Heart right ventricle (tissue), 16 donors: ENCODE data around the gene SUMF1. TPM values are rescaled to one million over a fixed set of nuclear protein-coding genes. Genes with fewer than 3 reads are reported as not detected.
A peak's percentile ranks its signal among the peaks of the same experiment; 100 is the strongest.

Experiments
- ATAC-seq, 8 donors: fragments of 200-7000 bp; cut with Tn5 transposase; one replicate each; pipeline ENCODE4 v1.9.1; 2020; ENCODE audit warnings: mild to moderate bottlenecking in 8 of 8, moderate library complexity in 8 of 8, moderate number of reproducible peaks in 1 of 8
- DNase-seq, 2 donors: peaks; one replicate each; pipeline ENCODE4 v3.0.0-alpha.2; 2020
- H3K27ac ChIP-seq, 10 donors: fragments of 200-600 bp; sonication (generic) in 2 of 10; one replicate each; pipeline versions ENCODE4 v1.5.0 to v1.8.0; 2020 to 2022; ENCODE audit warnings: mild to moderate bottlenecking in 3 of 10
- H3K27me3 ChIP-seq, 7 donors: fragments of 200-600 bp; one replicate each; pipeline ENCODE4 v1.8.0; 2021 to 2022; ENCODE audit warnings: mild to moderate bottlenecking in 2 of 7
- H3K36me3 ChIP-seq, 9 donors: fragments of 200-600 bp; sonication (generic) in 1 of 9; one replicate each; pipeline versions ENCODE4 v1.5.0 to v1.8.0; 2020 to 2022; ENCODE audit warnings: mild to moderate bottlenecking in 2 of 9
- H3K4me1 ChIP-seq, 9 donors: fragments of 200-600 bp; sonication (generic) in 1 of 9; one replicate each; pipeline versions ENCODE4 v1.5.0 to v1.8.0; 2020 to 2022; ENCODE audit warnings: mild to moderate bottlenecking in 4 of 9
- H3K4me3 ChIP-seq, 10 donors: fragments of 200-600 bp; sonication (generic) in 2 of 10; one replicate each; pipeline versions ENCODE4 v1.5.0 to v1.8.0; 2020 to 2022; ENCODE audit warnings: mild to moderate bottlenecking in 7 of 10, moderate library complexity in 2 of 10
- H3K9me3 ChIP-seq, 11 donors: fragments of 200-600 bp in 10 of 11; sonication (generic) in 2 of 11; one replicate each; pipeline versions ENCODE4 v1.5.0 to v1.8.0; 2013 to 2022; ENCODE audit warnings: mild to moderate bottlenecking in 2 of 11, control low read depth in 1 of 11, moderate library complexity in 1 of 11
- CTCF ChIP-seq, 9 donors: fragments of 200-600 bp; sonication (generic) in 2 of 9; IDR thresholded peaks; one replicate each; pipeline versions ENCODE4 v1.5.0 to v1.8.0; 2021 to 2022; ENCODE audit warnings: antibody characterized with exemption in 9 of 9, mild to moderate bottlenecking in 5 of 9, moderate library complexity in 1 of 9
- WGBS, 2 donors: extraction: QIAGEN DNeasy Blood & Tissue Kit; methylation state at CpG; one replicate each; pipeline ENCODE4 v1.1.7; 2013; ENCODE audit warnings: inconsistent platforms in 1 of 2; 5-methylcytosine and 5-hydroxymethylcytosine counted together
- intact Hi-C, 10 donors: fragments of 100-400 bp; cut with DNase I; formaldehyde crosslinking; loops; one replicate each; pipeline versions ENCODE4 v1.11.1 to v1.14.2; 2022
- polyA plus RNA-seq, 2 donors: library from polyadenylated mRNA; stranded (reverse); fragments of 200-250 nt; gene quantifications; one replicate each; pipeline ENCODE4 v1.2.3, GENCODE V29; 2013
- total RNA-seq, 10 donors: library from RNA; stranded (reverse); fragmentation: NEBNext Ultra II Directional in 3 of 10; extraction: Animal tissue kit (Norgen Biotek cat#: 25700) in 3 of 10; gene quantifications; one replicate each; pipeline versions ENCODE4 v1.2.1 to v1.2.4, GENCODE V29; 2021 to 2023
- donor health status: Arrhythmogenic right ventricular cardiomyopathy.
- donor health status: ischemic (EF 13 %, LVEDD 7.1; RV severe dilation, severe dysfunction).
- donor health status: healthy with polysubstance abuse.
- donor health status: DM: no; HTN: yes; CAD: no.
- donor health status: DM: no; HTN: no; CAD: no.
- donor health status: ischemic (EF 25% LVEDD 6.9; RV normal size, moderate dysfunction).
- donor health status: ischemic (EF 25% LVEDD 5.7; RV mildly dilated, moderate dysfunction).
- donor health status: healthy.
- donor health status: DM: yes; HTN: yes; CAD: no.
- donor health status: Ischemic cardiomyopathy.
- donor health status: ischemic (EF 35%, LVEDD 5.7; RV mildly dilated, moderate dysfunction).
- donor health status: nonischemic (EF 11% LVEDD 7.7; RV severe dilation, severe dysfunction).
- donor health status: DM: yes; HTN: yes; CAD: no.
- donor health status: PGD.
- donor health status: ischemic (EF 29% LVEDD 5.4; RV normal size, mild dysfunction).
- donor health status: nonischemic (EF 23%, LVEDD 6.1; RV moderate dilation, normal function).

Gene SUMF1
- total and polyA plus RNA-seq, 12 donors, result 3.7 to 15.1 (median 8.9) TPM

GRCh38 chr3:4491855-4492207 lies 24.8 kb upstream of the SUMF1 start:
- DNase-seq, result no peak
- H3K27ac ChIP-seq, result peak overlapping the region in 4 of 10 donors; percentile 62 to 89 (median 88)
- no peak for ATAC-seq
- peak overlapping the region; percentile 53 to 93 (median 78) for H3K4me3 ChIP-seq
- H3K4me1 ChIP-seq, result peaks cover 0 to 41% (median 36%) of the 10 kb centered on the region in 9 donors
- no peaks in the 10 kb centered on the region for H3K36me3 ChIP-seq
- no peaks in the 10 kb centered on the region for H3K9me3 ChIP-seq
- TF ChIP-seq CTCF (IDR thresholded peaks at IDR 0.05), result no peak
- H3K27me3 ChIP-seq, result no peaks in the 10 kb centered on the region
- intact Hi-C loops, result loop anchor here in 9 of 10 donors (2.0 to 10.0 kb wide), 10 partner anchors 25 to 143 kb away; partner anchors contain the start of gene SUMF1 (in 1 of the 9)
- 30 to 38% methylated on average over 5 of the region's 5 CpGs for WGBS, 2 donors

- ATAC-seq (peak in 3 of 8 donors; percentile 6 to 41 (median 40)), DNase-seq (no peak)
- peaks cover 0 to 56% (median 7%) of the 10 kb centered on the region in 9 donors for H3K4me1 ChIP-seq
- H3K36me3 ChIP-seq, result no peaks in the 10 kb centered on the region
- 59 to 65% methylated on average over 3 of the region's 3 CpGs for WGBS, 2 donors
- H3K27ac ChIP-seq, result peak overlapping the region in 4 of 10 donors; percentile 42 to 81 (median 58)
- intact Hi-C loops, result no loop called here
- no peaks in the 10 kb centered on the region for H3K27me3 ChIP-seq
- TF ChIP-seq CTCF (IDR thresholded peaks at IDR 0.05), result no peak
- H3K9me3 ChIP-seq, result no peaks in the 10 kb centered on the region
- H3K4me3 ChIP-seq, result no peak overlapping the region
Measured at GRCh38 chr3:4478261-4478660, 11.2 kb upstream of the SUMF1 start.

- intact Hi-C loops, result no loop called here
- H3K27me3 ChIP-seq, result no peaks in the 10 kb centered on the region
- no peak for TF ChIP-seq CTCF (IDR thresholded peaks at IDR 0.05)
- 50 to 56% methylated on average over 1 of the region's 1 CpG for WGBS, 2 donors
- DNase-seq, result no peak
- H3K36me3 ChIP-seq, result no peaks in the 10 kb centered on the region
- no peaks in the 10 kb centered on the region for H3K9me3 ChIP-seq
- H3K27ac ChIP-seq, result peak overlapping the region in 2 of 10 donors; percentile 17 to 88
- ATAC-seq, result no peak
- H3K4me1 ChIP-seq, result peaks cover 0 to 56% (median 7%) of the 10 kb centered on the region in 9 donors
- H3K4me3 ChIP-seq, result no peak overlapping the region
Measured at GRCh38 chr3:4476496-4476895, 9.4 kb upstream of the SUMF1 start.

GRCh38 chr3:4475804-4476203 lies 8.7 kb upstream of the SUMF1 start:
- H3K27me3 ChIP-seq, result no peaks in the 10 kb centered on the region
- intact Hi-C loops, result no loop called here
- H3K36me3 ChIP-seq, result no peaks in the 10 kb centered on the region
- DNase-seq (no peak), ATAC-seq (no peak)
- TF ChIP-seq CTCF (IDR thresholded peaks at IDR 0.05), result no peak
- peak overlapping the region in 3 of 10 donors; percentile 25 to 88 (median 31) for H3K27ac ChIP-seq
- no peak overlapping the region for H3K4me3 ChIP-seq
- no peaks in the 10 kb centered on the region for H3K9me3 ChIP-seq
- peaks cover 0 to 56% (median 7%) of the 10 kb centered on the region in 9 donors for H3K4me1 ChIP-seq
